ENCODE measurements around the gene HLF.

HLF gene

GRCh38 chr17:55284001-55284884 is 19.5 kb downstream of the HLF start:
- no peak for TF ChIP-seq GABPA (IDR thresholded peaks at IDR 0.05; ENCODE audit: low read depth)
- no peak for TF ChIP-seq SPI1 (IDR thresholded peaks at IDR 0.05; ENCODE audit: borderline replicate concordance, low read depth)
- TF ChIP-seq REST (IDR thresholded peaks at IDR 0.05; ENCODE audit: insufficient replicate concordance, low read depth), result no peak
- no peak for TF ChIP-seq POLR2AphosphoS5 (IDR thresholded peaks at IDR 0.05; ENCODE audit: low read depth)
- no peak for TF ChIP-seq CTCF (IDR thresholded peaks at IDR 0.05; ENCODE audit: insufficient read depth, low read length)
- DNase-seq (ENCODE audit: low read depth in 1 of 2, low spot score in 1 of 2), result no peak
- Histone ChIP-seq H3K27me3 (ENCODE audit: insufficient read depth, poor library complexity, severe bottlenecking) (peaks cover under 1% of the 10 kb centered on the region), H3K4me3 (replicated peaks; ENCODE audit: insufficient read depth, low read length) (no peak overlapping the region), H3K27ac (replicated peaks) (no peak overlapping the region)

- H3K4me3 ChIP-seq (replicated peaks; ENCODE audit: insufficient read depth, low read length), result no peak overlapping the region
- no peak for TF ChIP-seq SPI1 (IDR thresholded peaks at IDR 0.05; ENCODE audit: borderline replicate concordance, low read depth)
- TF ChIP-seq REST (IDR thresholded peaks at IDR 0.05; ENCODE audit: insufficient replicate concordance, low read depth), result no peak
- TF ChIP-seq CTCF (IDR thresholded peaks at IDR 0.05; ENCODE audit: insufficient read depth, low read length), result no peak
- TF ChIP-seq POLR2AphosphoS5 (IDR thresholded peaks at IDR 0.05; ENCODE audit: low read depth), result no peak
- no peak for TF ChIP-seq GABPA (IDR thresholded peaks at IDR 0.05; ENCODE audit: low read depth)
- no peak overlapping the region for H3K27ac ChIP-seq (replicated peaks)
- no peaks in the 10 kb centered on the region for H3K27me3 ChIP-seq (ENCODE audit: insufficient read depth, poor library complexity, severe bottlenecking)
- no peak for DNase-seq (ENCODE audit: low read depth in 1 of 2, low spot score in 1 of 2)
Observed at GRCh38 chr17:55284944-55285339, 20.2 kb downstream of the HLF start.

- Histone ChIP-seq H3K27ac (replicated peaks) (no peak overlapping the region), H3K4me3 (replicated peaks; ENCODE audit: insufficient read depth, low read length) (no peak overlapping the region), H3K27me3 (ENCODE audit: insufficient read depth, poor library complexity, severe bottlenecking) (no peaks in the 10 kb centered on the region)
- no peak for DNase-seq (ENCODE audit: low read depth in 1 of 2, low spot score in 1 of 2)
- TF ChIP-seq POLR2AphosphoS5 (IDR thresholded peaks at IDR 0.05; ENCODE audit: low read depth) (no peak), REST (IDR thresholded peaks at IDR 0.05; ENCODE audit: insufficient replicate concordance, low read depth) (no peak), GABPA (IDR thresholded peaks at IDR 0.05; ENCODE audit: low read depth) (no peak), SPI1 (IDR thresholded peaks at IDR 0.05; ENCODE audit: borderline replicate concordance, low read depth) (no peak), CTCF (IDR thresholded peaks at IDR 0.05; ENCODE audit: insufficient read depth, low read length) (no peak)
Observed at GRCh38 chr17:55285340-55286301, 20.9 kb downstream of the HLF start.
